Smooth muscle cell of the pulmonary artery (primary cell): ENCODE measurements around the gene BCL2. TPM values are rescaled to one million over a fixed set of nuclear protein-coding genes. Genes with fewer than 3 reads are reported as not detected.

Source experiments
- total RNA-seq: library from RNA; depleted of rRNA; stranded (reverse); fragments of >200 nt; gene quantifications from 2 replicates; pipeline ENCODE4 v1.2.3, GENCODE V29; 2014

Gene BCL2
- total RNA-seq = 0.92 and 3.1 TPM in 2 replicates

GRCh38 chr18:63319383-63320122, at the start of gene BCL2:
Gene BCL2 (minus strand): TSS chr18:63319769.

GRCh38 chr18:63367053-63367953, 47.7 kb upstream of the BCL2 start, which contains the start of gene KDSR:
Gene KDSR (minus strand): TSS chr18:63367206. CDS start chr18:63367118, 88 bp downstream.

Other genes starting within 250 kb of the BCL2 start
- gene KDSR, start 47.4 kb upstream of the BCL2 start, total RNA-seq = 48.3 and 64.0 TPM in 2 replicates
- gene VPS4B, start 102.7 kb upstream of the BCL2 start, total RNA-seq = 38.7 and 48.4 TPM in 2 replicates
- 0.07 TPM in 1 of 2 replicates, not detected in the other for gene SERPINB5, start 157.2 kb upstream of the BCL2 start, total RNA-seq
- not detected in 2 replicates for gene SERPINB12, start 222.6 kb upstream of the BCL2 start, total RNA-seq